ENCODE data around the gene SRGAP1. TPM values are rescaled to one million over a fixed set of nuclear protein-coding genes. Genes with fewer than 3 reads are reported as not detected.
"Not testable (repeated sequence)": the region's sequence is repeated elsewhere in the genome, so short reads cannot be mapped to it uniquely, and the experiment has no call there.

SRGAP1 gene
- total RNA-seq, 1 donor from 2014 or later = 15.8 TPM

- DNase-seq (ENCODE audit: low spot score) = not testable (repeated sequence)
Measured at GRCh38 chr12:64166606-64167005, 322.1 kb downstream of the SRGAP1 start.

GRCh38 chr12:64167041-64167440 is 322.5 kb downstream of the SRGAP1 start:
- not testable (repeated sequence) for DNase-seq (ENCODE audit: low spot score)

GRCh38 chr12:64170024-64170423 is 325.5 kb downstream of the SRGAP1 start:
- DNase-seq (ENCODE audit: low spot score) = no peak

- DNase-seq (ENCODE audit: low spot score) = no peak
Measured at GRCh38 chr12:64170730-64171129, 326.2 kb downstream of the SRGAP1 start.

GRCh38 chr12:64171715-64172114 is 327.2 kb downstream of the SRGAP1 start:
- no peak for DNase-seq (ENCODE audit: low spot score)

- no peak for DNase-seq (ENCODE audit: low spot score)
Measured at GRCh38 chr12:64172143-64172970, 327.9 kb downstream of the SRGAP1 start.

- no peak for DNase-seq (ENCODE audit: low spot score)
Measured at GRCh38 chr12:64173456-64173855, 329.0 kb downstream of the SRGAP1 start.

GRCh38 chr12:64175254-64175945 is 330.9 kb downstream of the SRGAP1 start:
- no peak for DNase-seq (ENCODE audit: low spot score)

- DNase-seq (ENCODE audit: low spot score) = no peak
Measured at GRCh38 chr12:64177001-64177400, 332.5 kb downstream of the SRGAP1 start.

GRCh38 chr12:64178122-64178521 is 333.6 kb downstream of the SRGAP1 start:
- no peak for DNase-seq (ENCODE audit: low spot score)

GRCh38 chr12:64180951-64181350 is 336.5 kb downstream of the SRGAP1 start:
- no peak for DNase-seq (ENCODE audit: low spot score)

- peak; percentile 48 for DNase-seq (ENCODE audit: low spot score)
Measured at GRCh38 chr12:64181430-64182291, 337.2 kb downstream of the SRGAP1 start.

- DNase-seq (ENCODE audit: low spot score) = no peak
Measured at GRCh38 chr12:64184216-64184615, 339.7 kb downstream of the SRGAP1 start.

- no peak for DNase-seq (ENCODE audit: low spot score)
Measured at GRCh38 chr12:64186789-64187188, 342.3 kb downstream of the SRGAP1 start.

GRCh38 chr12:64187370-64187769 is 342.9 kb downstream of the SRGAP1 start:
- no peak for DNase-seq (ENCODE audit: low spot score)

GRCh38 chr12:64187794-64188193 is 343.3 kb downstream of the SRGAP1 start:
- no peak for DNase-seq (ENCODE audit: low spot score)

GRCh38 chr12:64189530-64189929 is 345.0 kb downstream of the SRGAP1 start:
- DNase-seq (ENCODE audit: low spot score) = no peak

GRCh38 chr12:64190140-64190539 is 345.6 kb downstream of the SRGAP1 start:
- DNase-seq (ENCODE audit: low spot score) = no peak

GRCh38 chr12:64192644-64193444 is 348.3 kb downstream of the SRGAP1 start:
- DNase-seq (ENCODE audit: low spot score) = no peak

GRCh38 chr12:64193931-64194330 is 349.4 kb downstream of the SRGAP1 start:
- DNase-seq (ENCODE audit: low spot score) = no peak

Measured in ureter (tissue), 1 donor.